ENCODE measurements around the gene SLC5A6.

Gene SLC5A6

GRCh38 chr2:27170581-27171337, 41.3 kb downstream of the SLC5A6 start:
- DNase-seq = no peak

DNA sequence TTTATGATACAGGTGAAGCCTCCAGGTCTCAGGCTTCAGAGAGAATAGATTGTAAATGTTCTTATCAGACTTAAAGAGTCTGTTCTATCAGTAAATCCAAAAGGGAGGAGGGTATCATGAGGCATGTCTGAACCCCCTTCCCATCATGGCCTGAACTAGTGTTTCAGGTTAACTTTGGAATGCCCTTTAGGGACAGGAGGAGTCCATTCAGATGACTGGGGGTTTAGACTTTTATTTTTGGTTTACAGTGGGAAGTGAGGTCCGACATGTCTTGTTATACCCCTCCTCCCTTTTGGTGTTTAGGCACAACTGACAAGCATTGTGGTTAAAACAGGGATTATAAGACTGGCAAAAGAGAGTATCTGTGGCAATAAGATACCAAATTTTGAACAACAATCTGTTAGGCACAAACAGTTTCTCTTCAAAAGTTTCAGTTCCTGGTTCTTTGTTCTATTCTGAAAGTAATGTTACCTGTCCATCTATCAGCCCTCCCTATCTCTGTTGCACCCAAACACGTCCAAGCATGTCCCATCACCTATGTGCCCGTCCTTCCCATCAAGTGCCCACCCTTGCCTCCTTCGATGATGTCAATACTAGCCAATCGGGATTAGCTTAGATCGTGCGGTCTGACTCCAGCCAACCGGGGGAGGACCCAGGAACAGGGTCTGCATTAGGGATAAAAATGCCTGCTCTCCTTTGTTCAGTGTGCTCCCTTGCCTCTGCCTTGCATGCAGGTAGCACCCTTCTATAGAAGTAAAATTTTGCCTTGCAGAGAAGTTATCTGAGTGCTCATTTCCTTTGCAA, 46.9 kb downstream of the SLC5A6 start:
- DNase-seq = no peak

DNA sequence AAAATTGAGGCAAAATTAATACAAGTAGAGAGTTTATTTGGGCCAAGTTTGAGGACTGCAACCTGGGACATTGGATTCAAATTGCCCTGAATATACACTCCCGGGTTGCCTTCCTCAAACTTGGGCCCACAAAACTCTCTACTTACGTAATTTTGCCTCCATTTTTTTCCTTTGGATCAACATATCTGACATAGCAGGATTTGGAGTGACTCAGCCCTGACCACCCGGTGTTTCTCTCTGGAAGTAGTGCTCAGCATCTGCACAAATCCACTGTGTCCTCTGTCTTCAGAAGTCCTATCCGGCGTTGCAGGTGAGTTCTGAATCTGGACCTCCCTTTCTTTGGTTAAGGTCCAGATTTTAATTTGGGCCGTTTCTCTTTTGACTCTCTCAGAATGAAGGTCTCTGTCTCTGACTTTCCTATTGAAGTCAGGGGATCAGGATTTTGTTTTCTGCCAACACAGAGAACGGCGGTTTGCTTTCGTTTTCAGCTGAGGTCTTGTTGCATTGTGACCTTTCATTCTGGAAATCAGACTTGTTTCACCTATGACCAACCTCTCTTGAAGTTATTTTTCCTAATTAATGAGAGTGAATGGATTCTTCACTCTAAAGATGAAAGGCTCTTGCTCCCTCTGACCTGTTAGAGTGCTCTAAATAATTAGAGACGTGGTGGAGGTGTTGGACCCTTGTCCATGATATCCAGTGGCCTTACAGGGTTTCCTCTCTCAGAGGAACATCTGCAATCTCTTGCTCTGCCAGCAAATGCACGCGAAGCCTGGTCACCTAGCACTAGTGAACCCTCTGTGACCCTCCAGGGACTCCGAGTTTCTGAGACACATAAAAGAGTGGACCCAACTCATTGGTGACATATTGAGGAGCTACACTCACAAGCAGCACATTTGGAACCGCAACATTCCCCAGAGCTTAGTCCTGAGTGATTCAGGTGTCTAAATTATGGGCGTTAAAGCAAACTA, 49.6 kb downstream of the SLC5A6 start:
- DNase-seq = no peak

GRCh38 chr2:27160191-27160590, 51.9 kb downstream of the SLC5A6 start:
- DNase-seq = no peak

GRCh38 chr2:27159271-27159670, 52.8 kb downstream of the SLC5A6 start:
- no peak for DNase-seq

- no peak for DNase-seq
Measured at GRCh38 chr2:27158468-27158867, 53.6 kb downstream of the SLC5A6 start.

- DNase-seq = no peak
Measured at GRCh38 chr2:27155069-27155520, 57.0 kb downstream of the SLC5A6 start.

GRCh38 chr2:27154488-27154887, 57.6 kb downstream of the SLC5A6 start:
- no peak for DNase-seq

DNA sequence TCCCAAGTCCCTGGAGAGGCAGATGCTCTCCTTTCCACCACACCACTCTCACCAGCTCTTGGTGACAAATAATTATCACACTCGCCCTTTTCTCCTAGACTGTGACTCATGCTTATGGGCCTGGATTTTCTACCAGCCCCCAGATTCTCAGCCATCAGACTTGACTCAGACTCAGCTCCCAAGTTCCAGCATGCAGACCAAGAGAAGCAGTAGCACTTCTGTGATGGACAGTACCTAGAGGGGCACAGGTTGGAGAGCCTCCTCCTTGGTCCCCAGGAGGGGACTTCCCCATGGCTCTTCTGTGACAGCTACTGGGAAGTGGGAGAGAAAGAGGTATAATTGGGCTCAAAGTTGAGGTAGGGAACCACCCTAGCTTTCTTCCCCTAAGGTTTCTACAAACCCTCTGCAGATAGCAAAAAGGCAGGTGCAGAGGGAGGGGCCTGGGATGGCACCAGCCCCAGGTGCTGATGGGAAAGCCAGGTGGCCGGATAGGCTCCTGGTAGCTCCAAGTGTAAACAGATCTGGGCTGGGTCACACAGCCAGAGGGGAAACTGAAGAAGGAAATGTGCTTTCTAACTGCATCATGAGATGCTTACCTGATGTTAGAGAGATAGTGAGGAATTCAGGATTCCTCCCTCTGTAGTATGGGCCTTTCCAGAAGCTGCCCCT, 59.1 kb downstream of the SLC5A6 start:
- DNase-seq = no peak

- no peak for DNase-seq
Measured at GRCh38 chr2:27152102-27152795, 59.8 kb downstream of the SLC5A6 start.

DNA sequence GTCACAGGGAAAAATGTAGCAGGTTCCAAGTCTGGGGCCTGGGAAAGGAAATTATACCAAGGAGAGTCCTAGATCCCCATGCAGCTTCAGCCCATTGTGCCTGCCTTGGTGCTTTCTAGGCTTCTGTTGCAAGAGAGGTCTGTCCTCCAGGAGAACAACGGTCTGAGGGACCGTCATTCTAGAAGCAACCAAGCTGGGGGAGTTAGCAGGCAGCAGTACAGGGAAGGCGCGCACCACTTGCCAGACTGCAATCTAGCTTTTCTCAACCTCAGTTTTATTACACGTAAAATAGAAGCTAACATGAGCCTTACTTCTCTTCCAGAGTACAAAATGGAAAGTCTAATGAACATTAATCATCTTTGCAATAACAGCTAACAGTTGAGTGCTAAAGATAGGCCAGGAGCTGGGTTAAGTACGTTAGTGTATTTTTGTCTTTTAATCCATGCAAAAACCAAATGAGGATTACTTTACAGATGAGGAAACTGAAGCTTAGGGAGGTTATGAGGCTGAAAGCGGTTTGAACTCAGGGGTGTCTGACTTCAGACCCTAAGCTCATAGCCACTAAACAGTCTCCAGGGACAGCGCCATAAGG, 61.3 kb downstream of the SLC5A6 start:
- no peak for DNase-seq
